GM12874 (cell line): ENCODE results near the gene CRY1.

Experiments
- CTCF ChIP-seq: IDR thresholded peaks from 2 replicates; pipeline ENCODE4 v1.5.1; 2011; ENCODE audit warnings: low read depth, mild to moderate bottlenecking, control low read depth, low read length, moderate library complexity; ENCODE audit not compliant: insufficient read depth

CRY1 gene

GRCh38 chr12:107029081-107029480, 64.3 kb downstream of the CRY1 start:
- no peak for TF ChIP-seq CTCF

DNA sequence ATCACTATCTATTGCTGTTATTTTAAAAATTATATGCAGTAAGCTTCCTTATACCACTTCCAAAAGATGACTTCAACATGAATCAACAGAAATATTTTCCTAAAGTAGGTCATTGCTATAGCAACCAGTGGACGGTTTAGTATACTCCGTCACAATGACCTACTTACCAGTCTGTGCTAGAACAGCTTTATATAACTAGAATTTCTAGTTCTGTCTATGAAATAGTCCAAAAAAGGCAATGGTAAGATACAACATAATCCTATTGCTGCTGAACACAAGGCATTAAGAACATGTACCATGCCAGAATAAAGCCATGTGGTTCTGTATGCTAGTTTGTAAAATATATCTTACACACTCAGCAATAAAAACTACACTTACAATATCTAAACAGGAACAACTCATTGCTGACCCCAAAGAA, 65.7 kb downstream of the CRY1 start:
- no peak for TF ChIP-seq CTCF

DNA sequence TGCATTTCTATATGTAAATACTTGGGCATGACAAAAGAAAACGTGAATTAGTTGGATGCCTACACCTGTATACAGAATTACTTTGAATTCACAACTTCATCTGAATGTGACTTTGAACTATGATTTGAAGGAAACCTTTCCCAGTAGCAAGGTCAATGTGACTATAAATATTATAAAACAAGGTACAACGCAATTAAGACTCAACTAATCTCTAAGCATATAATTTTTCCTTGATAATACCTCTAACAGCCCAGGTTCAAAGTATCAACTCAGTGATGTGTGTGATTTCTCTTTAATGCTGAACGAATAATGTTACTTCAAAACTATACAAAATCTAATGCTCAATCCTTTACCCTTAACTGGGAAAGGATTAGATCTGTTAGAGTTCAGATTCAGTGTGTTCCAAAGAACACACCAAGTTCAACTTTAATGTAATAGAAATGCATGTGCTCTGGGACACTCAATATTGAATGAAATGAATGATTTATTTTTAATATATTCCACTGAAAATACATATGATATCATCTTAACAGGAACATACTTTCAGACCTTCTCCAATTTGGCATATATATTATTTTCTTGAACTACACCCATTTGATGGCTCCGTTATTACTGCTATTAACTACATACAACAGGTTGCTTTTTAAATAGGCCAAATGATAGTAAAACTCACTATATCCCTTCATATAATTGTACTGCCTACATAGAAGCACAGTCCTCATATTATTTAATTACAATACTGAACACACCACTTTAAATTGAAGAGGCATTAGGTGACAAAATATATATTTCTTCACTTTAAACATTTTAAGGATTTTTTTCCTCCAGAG, 66.3 kb downstream of the CRY1 start:
- TF ChIP-seq CTCF: no peak

GRCh38 chr12:107025671-107026070, 67.7 kb downstream of the CRY1 start:
- TF ChIP-seq CTCF: no peak

- no peak for TF ChIP-seq CTCF
These were observed 73.8 kb downstream of the CRY1 start for GRCh38 chr12:107019546-107019945.

GRCh38 chr12:107017042-107017441, 76.3 kb downstream of the CRY1 start:
- no peak for TF ChIP-seq CTCF

- no peak for TF ChIP-seq CTCF
These were observed 79.3 kb downstream of the CRY1 start for GRCh38 chr12:107014055-107014454.
